GM19467 (cell line): ENCODE results near the gene MYCBP.
"Not testable (repeated sequence)": the region's sequence is repeated elsewhere in the genome, so short reads cannot be mapped to it uniquely, and the experiment has no call there.

ENCODE experiments used
- ATAC-seq: cut with Tn5 transposase; IDR thresholded peaks from one replicate; pipeline ENCODE4 v1.9.1; 2021; ENCODE audit warnings: mild to moderate bottlenecking, moderate library complexity; ENCODE audit not compliant: unreplicated experiment

The MYCBP gene, protein sequence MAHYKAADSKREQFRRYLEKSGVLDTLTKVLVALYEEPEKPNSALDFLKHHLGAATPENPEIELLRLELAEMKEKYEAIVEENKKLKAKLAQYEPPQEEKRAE

DNA sequence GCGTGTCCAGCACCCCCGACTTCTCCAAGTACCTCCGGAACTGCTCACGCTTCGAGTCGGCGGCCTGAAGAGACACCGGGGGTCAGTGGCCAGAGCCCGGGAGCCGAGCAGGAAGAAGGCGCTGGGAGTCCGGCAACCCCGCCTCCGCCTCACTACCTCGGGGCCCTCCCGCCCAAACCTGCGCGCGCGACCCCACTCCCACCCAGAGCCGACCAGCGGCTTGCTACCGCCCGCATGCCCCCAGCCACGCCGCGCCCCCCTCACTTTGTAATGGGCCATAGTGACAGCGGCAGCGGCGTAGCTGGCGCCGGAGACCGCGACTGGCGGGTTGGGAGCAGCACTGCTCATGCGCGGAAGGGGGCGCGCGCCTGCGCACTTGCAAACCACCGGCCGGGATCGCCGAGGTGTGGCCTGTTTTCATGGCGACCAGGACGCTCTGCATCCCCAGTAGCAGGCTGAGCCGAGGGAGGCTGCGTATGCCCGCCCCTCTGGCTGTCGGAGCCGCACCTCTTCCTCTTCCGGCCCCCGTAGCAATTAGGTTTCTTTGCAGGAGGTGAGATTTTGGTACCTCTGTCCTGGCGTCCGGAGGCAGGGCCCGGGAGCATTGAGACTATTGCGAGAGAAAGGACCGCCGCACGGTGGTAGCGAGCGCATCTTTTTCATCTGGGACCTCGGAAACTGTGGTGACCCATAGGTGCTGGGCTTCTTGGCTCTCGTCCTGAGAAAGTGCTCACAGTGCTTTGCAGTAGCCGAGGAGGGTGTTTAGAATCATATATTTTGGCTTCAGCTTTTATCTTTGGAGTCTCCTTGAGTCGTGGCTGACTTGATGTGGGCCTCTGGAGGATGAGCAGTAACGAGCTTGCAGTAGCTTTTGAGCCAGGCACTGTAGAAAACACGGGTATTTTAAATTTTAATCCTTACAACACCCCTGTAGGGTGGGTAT, at the start of gene MYCBP:
Gene MYCBP, minus strand, starts transcription at position 322 of the 943 bp plus-strand sequence. Its CDS starts 43 bp downstream, at position 279.
- ATAC-seq: peak; percentile 97

DNA sequence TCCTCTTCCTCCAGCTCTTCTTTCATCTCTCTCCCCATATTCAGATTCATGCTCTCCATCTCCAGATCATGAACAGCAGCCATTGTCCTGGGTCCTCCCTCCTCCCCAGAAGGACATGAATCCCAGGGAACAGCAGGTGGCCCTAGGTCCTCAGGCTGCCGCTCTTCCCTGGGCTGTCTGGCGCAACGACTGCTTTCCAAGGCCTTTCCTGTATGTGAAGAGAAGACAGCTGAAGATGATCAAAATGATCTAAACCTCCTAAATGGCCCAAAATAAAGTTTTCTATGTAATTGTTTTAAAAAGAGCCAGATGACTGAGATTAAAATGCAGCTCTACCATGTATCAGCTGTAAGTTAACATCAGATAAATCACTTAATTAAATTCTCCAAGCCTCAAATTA, 46.0 kb upstream of the MYCBP start:
- ATAC-seq: no peak

DNA sequence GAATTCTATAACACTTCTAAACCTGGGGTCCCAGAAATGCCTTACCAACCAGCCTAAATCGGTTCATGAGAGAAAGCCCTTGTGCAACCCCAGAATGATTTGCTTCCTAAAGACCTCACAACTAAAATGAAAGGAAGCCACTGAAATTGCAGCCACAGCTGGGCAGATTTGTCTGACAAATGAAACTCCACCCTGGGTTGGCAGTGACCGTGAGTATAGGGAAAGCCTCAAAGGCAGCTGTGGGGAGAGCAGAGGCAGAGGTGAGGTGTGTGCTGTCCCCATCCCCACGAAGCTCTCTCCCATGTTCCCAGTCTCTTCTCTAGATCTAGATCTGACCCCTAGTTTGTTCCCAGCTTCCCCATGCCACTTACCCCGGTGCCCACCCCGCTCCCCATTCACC, 45.4 kb upstream of the MYCBP start:
- ATAC-seq: no peak

DNA sequence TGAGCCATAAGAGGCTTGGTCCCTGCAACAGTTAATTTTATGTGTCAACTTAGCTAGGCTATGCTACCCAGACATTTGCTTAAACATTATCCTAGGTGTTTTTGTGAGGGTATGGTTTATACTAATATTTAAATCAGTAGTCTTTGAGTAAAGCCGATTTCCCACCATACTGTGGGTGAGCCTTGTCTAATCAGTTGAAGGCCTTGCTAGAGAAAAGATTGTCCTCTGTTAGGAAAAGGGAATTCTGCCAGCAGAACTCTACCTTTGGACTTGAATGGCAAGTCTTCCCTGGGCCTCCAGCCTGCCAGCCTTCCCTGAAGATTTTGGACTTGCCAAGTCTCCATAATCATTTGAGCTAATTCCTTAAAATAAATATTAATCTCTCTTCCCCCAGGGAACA, 44.6 kb upstream of the MYCBP start:
- no peak for ATAC-seq

DNA sequence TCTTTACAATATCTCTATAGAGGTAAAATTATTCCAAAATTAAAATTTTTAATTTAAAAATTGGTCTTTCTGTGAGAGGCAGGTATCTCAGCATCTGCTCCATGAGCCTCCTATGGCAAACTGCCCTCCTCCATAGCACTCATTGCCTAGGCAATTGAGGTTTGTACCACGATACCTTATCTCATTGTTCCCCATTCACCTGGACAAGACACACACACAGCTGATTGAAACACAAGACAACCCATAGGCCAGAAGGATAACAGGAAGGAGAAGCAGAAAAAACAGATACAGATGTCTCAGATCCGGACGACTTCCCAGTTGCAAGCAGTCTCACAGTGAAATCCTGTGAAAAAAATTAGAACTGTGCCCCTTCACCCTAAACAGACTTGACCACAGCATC, 44.2 kb upstream of the MYCBP start:
- no peak for ATAC-seq

DNA sequence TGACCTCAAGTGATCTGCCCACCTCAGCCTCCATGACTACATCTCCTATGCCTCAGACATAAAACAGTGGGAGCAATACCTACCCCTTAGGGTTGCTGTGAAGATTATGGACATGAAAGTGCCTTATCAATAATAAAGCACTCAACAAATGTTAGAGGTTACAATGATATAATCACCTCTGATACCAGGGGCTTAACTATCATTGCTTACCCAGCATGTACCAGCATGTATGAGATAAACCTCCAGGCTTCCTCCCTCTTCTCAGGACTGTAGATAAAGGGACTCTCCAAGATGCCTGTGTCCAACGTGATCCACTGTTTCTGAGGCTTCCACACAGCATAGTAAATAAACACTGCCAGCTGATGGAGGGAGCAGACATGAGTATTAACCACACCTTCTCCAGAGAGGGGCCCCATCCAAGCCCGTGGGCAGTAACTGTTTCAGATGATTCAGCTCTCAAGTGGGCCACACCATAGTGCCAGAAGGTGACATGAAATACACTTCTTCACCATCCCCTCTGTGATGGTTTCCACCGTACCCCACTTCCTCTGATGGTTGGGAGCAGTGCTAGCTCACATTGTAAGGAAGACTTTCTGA, 42.3 kb upstream of the MYCBP start:
- no peak for ATAC-seq

DNA sequence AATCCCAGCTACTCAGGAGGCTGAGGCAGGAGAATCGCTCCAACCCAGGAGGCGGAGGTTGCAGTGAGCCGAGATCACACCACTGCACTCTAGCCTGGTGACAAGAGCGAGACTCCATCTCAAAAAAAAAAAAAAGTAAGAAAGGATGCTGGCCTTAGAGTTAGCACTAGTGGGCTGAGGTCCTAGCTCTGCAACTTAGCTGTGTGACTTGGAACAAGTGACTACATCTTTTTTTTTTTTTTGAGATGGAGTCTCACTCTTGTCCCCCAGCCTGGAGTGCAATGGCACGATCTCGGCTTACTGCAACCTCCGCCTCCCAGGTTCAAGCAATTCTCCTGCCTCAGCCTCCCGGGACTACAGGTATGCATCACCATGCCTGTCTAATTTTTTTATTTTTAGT, 41.8 kb upstream of the MYCBP start:
- not testable (repeated sequence) for ATAC-seq

DNA sequence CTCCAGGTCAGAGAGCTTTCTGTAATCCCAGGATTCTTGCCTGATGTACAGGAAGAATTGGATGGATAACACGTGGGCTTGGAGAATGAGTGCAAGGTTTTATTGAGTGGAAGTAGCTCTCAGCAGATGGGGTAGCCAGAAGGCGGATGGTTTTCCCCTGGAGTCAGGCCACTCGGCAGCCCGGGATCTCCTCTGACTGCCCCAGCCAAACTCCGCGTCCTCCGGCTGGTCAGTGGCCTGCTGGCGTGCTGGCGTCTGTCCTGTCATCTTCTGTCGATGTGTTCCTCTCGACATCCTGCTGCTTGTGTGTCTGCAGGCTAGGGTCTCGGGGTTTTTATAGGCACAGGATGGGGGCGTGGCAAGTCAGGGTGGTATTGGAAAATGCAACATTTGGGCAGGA, 35.7 kb upstream of the MYCBP start:
- no peak for ATAC-seq

DNA sequence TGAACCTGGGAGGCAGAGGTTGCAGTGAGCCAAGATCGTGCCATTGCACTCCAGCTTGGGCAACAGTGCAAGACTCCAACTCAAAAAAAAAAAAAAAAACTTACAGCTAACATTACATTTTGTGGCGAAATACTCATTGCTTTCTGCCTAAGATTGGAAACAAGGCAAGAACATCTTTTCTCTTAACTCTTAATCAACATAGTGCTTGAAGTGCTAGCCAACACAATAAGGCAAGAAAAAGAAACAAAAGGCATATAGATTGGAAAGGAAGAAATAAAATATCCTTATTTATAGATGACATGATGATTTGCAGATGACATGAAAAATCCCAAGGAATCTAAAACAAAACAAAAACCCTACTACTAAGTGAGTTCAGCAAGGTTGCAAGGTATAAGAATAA, 32.8 kb upstream of the MYCBP start:
- no peak for ATAC-seq

DNA sequence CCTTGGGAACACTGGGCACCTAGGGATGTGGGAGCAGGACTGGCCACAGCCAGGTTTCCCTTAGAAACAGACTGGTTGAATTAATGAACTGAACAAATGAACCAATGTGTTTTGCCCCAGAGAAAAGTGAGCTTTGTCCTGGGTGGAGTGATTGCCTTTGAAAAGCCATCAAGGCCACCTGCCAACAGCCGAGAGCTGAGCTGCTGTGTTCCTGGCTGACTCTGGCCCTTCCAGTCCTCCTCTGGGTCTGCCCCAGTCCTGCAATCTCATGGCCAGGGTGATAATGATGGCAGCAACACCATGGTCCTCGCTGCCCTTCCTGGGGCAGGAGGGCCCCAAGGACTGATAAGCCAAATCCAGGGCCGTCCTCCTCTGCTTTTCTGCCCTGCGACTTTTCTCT, 26.4 kb upstream of the MYCBP start:
- no peak for ATAC-seq

DNA sequence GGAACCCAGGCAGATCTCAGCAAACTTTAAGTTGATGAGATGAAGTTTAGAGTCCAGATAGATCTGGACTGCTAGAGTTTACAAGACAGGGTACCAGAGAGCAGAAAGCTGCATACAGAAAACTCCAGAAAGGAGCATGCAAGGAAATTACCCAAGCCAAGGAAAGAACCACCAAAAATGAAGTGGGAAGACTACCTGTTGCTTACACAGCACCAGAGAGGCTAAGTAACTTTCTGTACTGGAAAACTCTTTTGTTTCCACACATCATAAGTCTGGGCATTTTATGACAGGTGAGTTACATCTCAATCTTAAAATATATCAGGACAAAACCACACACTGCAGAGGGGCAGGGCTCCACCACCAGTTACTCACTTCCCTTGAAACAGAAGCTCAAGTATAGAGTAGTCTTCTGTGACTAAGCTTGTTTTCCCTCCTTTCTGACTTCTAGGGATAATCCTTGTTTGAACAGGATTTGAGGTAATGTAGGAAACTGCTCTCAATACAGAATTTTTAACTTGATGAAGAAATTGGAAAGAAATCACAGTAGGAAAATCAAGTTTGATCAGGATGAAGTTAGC, 25.6 kb upstream of the MYCBP start:
- ATAC-seq: no peak

DNA sequence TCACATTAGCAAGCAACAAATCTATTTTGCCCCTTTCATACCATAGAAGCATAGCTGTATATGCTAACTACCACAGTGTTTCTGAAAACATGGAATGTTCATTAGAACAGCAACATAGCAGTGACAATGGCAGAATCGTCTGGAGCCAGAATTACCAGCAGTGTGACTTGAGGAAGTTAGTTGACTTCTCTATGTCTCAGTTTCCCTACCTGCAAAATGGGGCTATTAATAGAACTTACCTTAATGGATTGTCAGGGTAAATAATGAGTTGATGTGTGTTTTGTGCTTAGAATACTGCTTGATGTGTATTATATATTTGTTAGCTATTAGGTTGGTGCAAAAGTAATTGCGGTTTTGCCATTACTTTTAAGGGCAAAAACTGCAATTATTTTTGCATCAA, 23.0 kb upstream of the MYCBP start:
- no peak for ATAC-seq

DNA sequence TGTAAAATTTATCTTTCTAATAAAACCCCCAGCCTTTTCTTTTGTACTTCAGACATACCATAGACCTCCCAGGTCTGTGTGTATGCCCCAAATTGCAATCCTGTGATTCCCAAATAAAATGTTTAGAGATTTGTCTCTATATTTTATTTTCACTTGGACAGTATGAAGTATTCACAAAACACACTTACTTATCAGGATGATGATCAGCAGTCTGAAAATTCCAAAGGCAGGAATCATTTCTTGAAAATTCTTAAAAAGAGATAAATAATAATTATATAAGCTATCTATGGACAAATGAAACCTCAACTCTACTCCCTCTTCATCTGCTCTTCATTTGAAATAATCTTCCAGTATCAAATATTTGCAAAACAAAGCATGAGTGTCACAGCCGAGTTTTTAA, 19.8 kb upstream of the MYCBP start:
- no peak for ATAC-seq

DNA sequence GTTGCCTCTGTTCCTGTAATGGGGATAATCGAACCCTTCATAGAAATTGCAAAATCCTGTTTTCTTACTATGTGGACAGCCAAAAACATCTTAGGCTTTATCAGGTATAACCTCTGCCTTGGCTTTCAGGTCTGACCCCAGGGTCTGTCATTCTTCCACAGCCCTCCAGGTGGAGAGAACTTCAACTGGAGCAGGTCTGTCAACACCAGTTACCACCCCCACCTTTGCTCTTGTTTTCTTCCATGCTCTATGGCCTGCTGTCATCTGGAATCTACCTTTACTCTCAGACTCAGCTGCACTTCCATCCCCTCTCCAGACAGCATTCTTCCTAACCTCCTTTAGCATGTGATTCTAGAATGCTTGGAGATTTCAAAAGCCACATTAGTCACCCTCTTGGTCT, 18.6 kb upstream of the MYCBP start:
- no peak for ATAC-seq

DNA sequence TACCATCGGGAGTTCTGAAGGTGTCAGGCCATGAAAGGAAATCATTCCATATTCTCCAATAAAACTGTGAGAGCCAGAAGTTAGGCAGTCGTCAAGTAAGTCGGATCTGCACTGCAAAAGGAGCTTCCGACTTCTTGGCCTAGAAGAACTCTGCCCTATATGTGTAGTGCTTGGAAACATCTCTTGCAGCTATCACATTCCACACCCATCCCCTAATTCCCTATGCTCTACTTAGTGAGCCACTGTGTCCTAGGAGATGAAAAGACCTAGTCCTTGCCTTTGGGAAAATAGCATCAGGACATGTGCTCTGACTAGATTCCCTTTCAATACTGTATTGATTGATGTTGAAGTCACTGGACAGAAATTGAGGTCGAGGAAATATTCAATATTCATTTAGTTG, 16.4 kb upstream of the MYCBP start:
- ATAC-seq: no peak

DNA sequence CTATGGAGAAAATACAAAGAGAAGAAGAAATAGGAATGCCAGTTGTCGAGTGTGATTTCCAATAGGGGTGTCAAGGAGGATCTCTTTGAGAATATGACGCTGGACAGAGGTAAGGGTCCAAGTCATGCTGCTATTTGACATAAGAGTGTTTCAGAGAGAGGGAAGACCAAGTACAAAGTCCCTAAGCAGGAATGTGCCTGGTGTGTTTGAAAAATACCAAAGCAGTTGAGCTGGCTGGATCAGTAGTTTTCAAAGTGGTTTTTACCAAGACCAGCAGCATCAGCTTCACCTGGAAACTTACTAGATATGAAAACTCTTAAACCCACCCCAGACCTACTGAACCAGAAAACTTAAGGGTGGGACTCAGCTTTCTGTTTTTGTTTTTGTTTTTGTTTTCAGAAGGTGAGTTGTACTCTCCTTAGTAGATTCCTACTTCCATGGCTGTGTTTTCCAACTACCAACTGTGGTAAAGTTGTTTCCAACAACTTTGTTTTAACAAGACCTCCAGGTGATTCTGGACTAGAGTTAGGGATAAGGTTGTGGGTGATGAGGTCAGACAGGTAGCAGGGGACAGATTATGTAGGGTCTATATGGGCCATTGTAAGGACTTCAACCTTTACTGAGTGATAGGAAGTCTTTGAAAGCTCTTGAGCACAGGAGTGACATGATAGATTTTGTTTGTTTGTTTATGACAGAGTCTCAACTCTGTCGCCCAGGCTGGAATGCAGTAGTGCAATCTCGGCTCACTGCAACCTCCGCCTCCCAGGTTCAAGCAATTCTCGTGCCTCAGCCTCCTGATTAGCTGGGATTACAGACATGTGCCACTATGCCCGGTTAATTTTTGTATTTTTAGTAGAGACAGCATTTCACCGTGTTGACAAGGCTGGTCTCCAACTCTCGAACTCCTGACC, 15.5 kb upstream of the MYCBP start:
- ATAC-seq: no peak

DNA sequence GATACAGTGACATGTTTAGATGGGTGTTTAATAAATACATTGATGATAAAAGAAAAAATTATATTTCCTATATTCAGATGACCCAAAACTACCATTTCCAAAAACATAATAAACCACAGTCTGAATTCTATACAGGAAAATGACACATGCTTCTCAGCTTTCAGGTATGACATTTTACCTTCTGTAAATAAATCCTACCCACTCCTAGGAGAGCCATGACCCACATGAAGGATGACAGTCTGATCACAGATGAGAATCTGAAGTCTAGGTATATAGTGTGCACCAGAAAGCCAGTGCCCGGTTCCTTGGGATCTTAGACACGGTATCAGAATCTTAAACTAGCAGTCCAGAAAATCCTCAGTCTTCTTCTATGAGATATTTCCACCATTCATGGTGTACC, 11.9 kb upstream of the MYCBP start:
- no peak for ATAC-seq

DNA sequence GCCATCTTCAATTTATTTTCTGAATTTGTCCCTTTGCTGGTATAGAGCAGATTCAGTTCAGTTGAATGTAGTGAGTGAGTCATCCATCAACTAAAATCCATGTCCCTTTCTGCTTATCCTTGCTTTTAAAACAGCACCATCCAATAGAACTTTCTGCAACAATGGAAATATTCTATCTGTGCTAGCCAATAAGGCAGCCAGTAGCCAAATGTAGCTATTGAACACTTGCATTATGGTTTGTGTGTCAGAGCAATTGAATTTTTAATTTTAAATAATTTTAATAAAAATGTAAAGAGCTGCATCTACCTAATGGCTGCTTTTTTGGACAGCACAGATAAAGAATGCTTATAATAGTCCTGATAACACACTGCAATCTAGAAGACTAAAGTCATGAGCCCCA, 8.3 kb upstream of the MYCBP start, which contains the start of gene GJA9:
Gene GJA9, minus strand, starts transcription at position 101 of the 400 bp plus-strand sequence. CDS start 5,489 bp downstream, outside the sequence.
- no peak for ATAC-seq

DNA sequence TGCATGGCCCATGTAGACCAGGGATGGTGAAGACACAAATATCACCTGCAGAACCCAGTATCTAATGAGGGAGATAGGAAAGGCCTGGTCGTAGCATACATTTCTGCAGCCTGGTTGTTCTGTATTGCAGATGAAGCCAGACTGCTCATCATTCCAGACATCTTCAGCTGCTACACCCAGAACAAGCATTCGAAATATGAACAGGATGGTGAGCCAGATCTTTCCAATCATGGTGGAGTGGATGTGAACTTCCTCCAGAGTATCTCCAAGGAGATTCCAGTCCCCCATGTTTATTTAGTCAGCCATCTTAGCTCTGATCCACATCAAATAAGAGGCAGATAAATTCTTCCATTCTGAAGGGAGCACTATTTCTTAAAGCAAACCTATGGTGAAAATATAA, 2.7 kb upstream of the MYCBP start:
- no peak for ATAC-seq

DNA sequence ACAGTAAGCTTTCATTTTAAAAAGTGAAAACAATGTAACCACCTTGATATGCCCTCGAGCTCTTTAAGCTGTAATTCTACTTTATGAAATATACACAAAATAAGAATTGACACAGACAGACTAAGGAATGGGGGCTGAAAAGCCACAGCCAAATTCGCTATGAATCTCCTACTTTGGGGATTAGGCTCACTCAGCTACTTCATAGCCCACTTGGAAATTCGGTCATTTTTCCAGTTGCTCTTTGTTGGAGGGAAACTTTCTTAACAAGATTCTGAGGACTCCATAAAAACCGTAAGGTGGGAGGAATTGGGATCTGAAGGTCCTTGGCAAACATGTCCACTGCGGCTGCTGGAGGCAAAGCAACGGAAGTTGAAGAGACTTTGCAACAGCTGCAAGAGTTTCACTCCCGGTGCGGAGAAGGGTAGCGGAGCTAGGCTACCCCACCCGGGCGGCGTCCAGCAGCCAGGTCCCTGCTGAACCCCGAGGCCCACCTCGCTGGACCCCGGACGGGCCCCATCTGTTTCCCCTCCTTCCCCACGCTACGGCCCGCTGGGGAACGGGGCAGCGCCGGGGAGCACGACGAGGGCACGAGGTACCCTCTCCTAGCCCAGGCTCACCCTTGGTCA, 634 bp downstream of the MYCBP start:
- ATAC-seq: peak; percentile 16
